ENCODE data around the gene WWTR1. TPM values are rescaled to one million over a fixed set of nuclear protein-coding genes. Genes with fewer than 3 reads are reported as not detected.

The WWTR1 gene
- total and polyA plus RNA-seq, 2 of the 8 experiments (the other 6 are each of a cell fraction or from before 2014, with no cell fraction given) = 15.7 to 18.6 TPM

DNA sequence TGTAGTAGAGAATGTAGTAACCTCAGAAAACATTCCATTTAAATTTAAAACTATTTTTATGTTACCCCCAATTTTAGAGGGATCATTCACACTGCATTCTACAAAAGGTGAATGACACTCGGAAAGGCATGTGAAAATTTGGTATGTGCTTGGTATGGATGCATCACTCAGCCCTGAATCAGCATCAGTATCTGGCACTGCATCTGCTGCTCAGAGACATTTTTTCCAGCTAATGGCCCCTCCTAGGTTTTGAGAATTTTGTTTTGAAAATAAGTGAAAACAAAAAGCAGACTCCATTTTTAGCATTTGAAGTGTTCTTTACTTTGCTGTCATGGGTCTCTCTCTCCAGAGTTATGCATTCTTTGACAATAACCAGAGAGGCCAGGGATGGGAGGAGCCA lies 15.6 kb upstream of the WWTR1 start:
- FAIRE-seq (no peak), DNase-seq (ENCODE audit: low read depth in 1 of 2, low spot score in 2 of 2) (no peak)
- no peak overlapping the region for H4K91ac ChIP-seq (replicated peaks; ENCODE audit: insufficient read length, low read length)
- H4K5ac ChIP-seq (ENCODE audit: insufficient read length, low read depth, low read length) = no peak overlapping the region
- H3K4me2 ChIP-seq (ENCODE audit: insufficient read depth in 1 of 2, low read depth in 2 of 2, low read length in 2 of 2) = no peak overlapping the region
- H3K27me3 ChIP-seq (replicated peaks in 1 of 4; ENCODE audit: control insufficient read depth in 3 of 4, extremely low read depth in 1 of 4, insufficient read depth in 3 of 4, low read length in 3 of 4) = peaks cover 0 to 20% (median 5%) of the 10 kb centered on the region in 4 experiments; a peak in 5 of 7 replicates
- H2BK120ac ChIP-seq (replicated peaks; ENCODE audit: low read depth, low read length) = no peak overlapping the region
- POLR2A ChIA-PET (ENCODE audit: partially characterized antibody) = interaction anchor here (0.6 to 2.3 kb wide), 2 partner anchors 11 to 15 kb away, joined by 3 to 7 read pairs; partner anchors contain the start of gene WWTR1
- H2BK15ac ChIP-seq (ENCODE audit: low read length) = no peak overlapping the region
- no peak overlapping the region for H2AK5ac ChIP-seq (ENCODE audit: low read depth, low read length)
- no peak overlapping the region for H3K14ac ChIP-seq (ENCODE audit: insufficient read length)
- H3K79me1 ChIP-seq (ENCODE audit: low read depth, low read length) = no peaks in the 10 kb centered on the region
- H4K20me1 ChIP-seq (replicated peaks in 1 of 2; ENCODE audit: control insufficient read depth in 1 of 2, insufficient read depth in 2 of 2, low read length in 2 of 2) = no peaks in the 10 kb centered on the region
- no peak overlapping the region for H2BK5ac ChIP-seq (ENCODE audit: low read depth, low read length)
- no peak overlapping the region for H3K4me3 ChIP-seq (ENCODE audit: extremely low read depth in 1 of 4, insufficient read depth in 2 of 4, low read depth in 3 of 4, low read length in 4 of 4)
- no peak overlapping the region for H3K18ac ChIP-seq (ENCODE audit: extremely low read depth, low read length)
- no peak overlapping the region for H3K9ac ChIP-seq (replicated peaks in 1 of 4; ENCODE audit: extremely low read depth in 1 of 4, low read depth in 3 of 4, low read length in 3 of 4)
- no peaks in the 10 kb centered on the region for H3K79me2 ChIP-seq (ENCODE audit: control insufficient read depth in 1 of 2, insufficient read depth in 2 of 2, low read length in 2 of 2)
- no peaks in the 10 kb centered on the region for H3K9me3 ChIP-seq (ENCODE audit: insufficient read depth in 2 of 2, low read depth in 1 of 2, low read length in 1 of 2)
- H3K36me3 ChIP-seq (ENCODE audit: control insufficient read depth in 2 of 4, insufficient read depth in 4 of 4, low read length in 3 of 4) = no peaks in the 10 kb centered on the region
- 93% methylated on average over 1 of the region's 1 CpG; no CpG with 5 or more reads in 1 of the 2 experiments for WGBS, 2 experiments (ENCODE audit: extremely low coverage in 1 of 2, insufficient coverage in 1 of 2, insufficient read length in 1 of 2, insufficient replicate concordance in 2 of 2, low coverage in 1 of 2, low lambda C conversion rate in 2 of 2, missing lambda C conversion rate in 1 of 2)
- H3K4me1 ChIP-seq (replicated peaks in 1 of 4; ENCODE audit: control insufficient read depth in 3 of 4, insufficient read depth in 4 of 4, low read length in 3 of 4) = peaks cover 3 to 11% (median 6%) of the 10 kb centered on the region in 4 experiments; a peak in 6 of 7 replicates
- no peak overlapping the region for H3K27ac ChIP-seq (ENCODE audit: low read depth, low read length)
- no peak overlapping the region for H2BK12ac ChIP-seq (ENCODE audit: low read depth, low read length)
- no peak overlapping the region for H4K8ac ChIP-seq (ENCODE audit: extremely low read depth, insufficient read depth, low read length)
- H2BK20ac ChIP-seq (ENCODE audit: low read length) = no peak overlapping the region
- no peak overlapping the region for H2AFZ ChIP-seq (ENCODE audit: low read length)
- no peak overlapping the region for H3K23ac ChIP-seq (ENCODE audit: insufficient read length)
- CTCF ChIA-PET (ENCODE audit: partially characterized antibody) = no interaction called here
- H3K56ac ChIP-seq (replicated peaks; ENCODE audit: insufficient read length, low read depth, low read length) = no peak overlapping the region
- no peaks in the 10 kb centered on the region for H3K23me2 ChIP-seq (ENCODE audit: low read depth, low read length)
- no peak for TF ChIP-seq CBX5 (IDR thresholded peaks at IDR 0.05; ENCODE audit: low read depth, low read length)
- no peak overlapping the region for H3K4ac ChIP-seq (replicated peaks; ENCODE audit: insufficient read length, low read depth, low read length)
